Measurements from ENCODE around the gene CLCA2.

GRCh38 chr1:86447198-86447790 lies 23.3 kb downstream of the CLCA2 start:
- TF ChIP-seq EZH2 (IDR thresholded peaks at IDR 0.05) (no peak), CTCF (IDR thresholded peaks at IDR 0.05) (no peak)

All from neural progenitor cell (in vitro differentiated cells).